ENCODE measurements around the gene NR3C1. TPM values are rescaled to one million over a fixed set of nuclear protein-coding genes. Genes with fewer than 3 reads are reported as not detected.

NR3C1 gene
- total and polyA plus RNA-seq, 2 of the 13 experiments (the other 11 are each of a cell fraction or from before 2014, with no cell fraction given) = 10.0 to 24.3 TPM

DNA sequence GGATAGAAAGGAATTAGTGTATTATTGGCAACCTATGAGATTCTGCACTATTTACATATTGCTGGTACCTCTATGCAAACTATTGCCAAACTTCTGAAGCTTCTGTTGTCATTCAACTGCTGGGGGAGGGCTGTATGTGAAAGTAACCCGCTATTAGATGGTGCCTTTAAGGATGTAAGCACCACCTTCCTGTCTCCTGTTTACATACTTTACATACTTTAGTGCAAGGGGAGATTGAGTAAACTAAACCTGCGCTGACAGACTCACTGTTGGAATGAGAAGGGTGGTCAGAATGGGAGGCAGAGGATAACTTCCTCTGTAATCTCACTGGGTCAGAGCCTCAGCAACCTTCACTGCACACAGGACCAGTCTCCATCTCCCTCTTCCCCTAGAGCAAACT, 123.8 kb downstream of the NR3C1 start (continued):
- TF ChIP-seq NCOA5 (CRISPR knock-in tag; IDR thresholded peaks at IDR 0.05) (no peak), NFYC (CRISPR knock-in tag; IDR thresholded peaks at IDR 0.05) (no peak), SMAD3 (CRISPR knock-in tag; IDR thresholded peaks at IDR 0.05) (no peak), ZNF652 (CRISPR knock-in tag; IDR thresholded peaks at IDR 0.05; ENCODE audit: borderline replicate concordance, low read depth) (no peak), FOXA1 (IDR thresholded peaks at IDR 0.05) (0 out of 2 replicates have a peak, but pooled peaks have one; percentile 14), FOXA1 (CRISPR knock-in tag; IDR thresholded peaks at IDR 0.05) (peak; percentile 87; the same call in 1 of the 2 replicates), LCORL (IDR thresholded peaks at IDR 0.05) (no peak), LCORL (CRISPR knock-in tag; IDR thresholded peaks at IDR 0.05) (0 out of 2 replicates have a peak, but pooled peaks have one; percentile 58), SNAPC4 (CRISPR knock-in tag; IDR thresholded peaks at IDR 0.05) (no peak), ARID5B (CRISPR knock-in tag; IDR thresholded peaks at IDR 0.05) (peak; percentile 75), FOXO1 (CRISPR knock-in tag; IDR thresholded peaks at IDR 0.05) (0 out of 2 replicates have a peak, but pooled peaks have one; percentile 60), ZFP1 (CRISPR knock-in tag; IDR thresholded peaks at IDR 0.05) (no peak), HIVEP1 (CRISPR knock-in tag; IDR thresholded peaks at IDR 0.05) (no peak), HBP1 (CRISPR knock-in tag; IDR thresholded peaks at IDR 0.05; ENCODE audit: low read depth) (no peak), KDM1A (CRISPR knock-in tag; IDR thresholded peaks at IDR 0.05) (0 out of 2 replicates have a peak, but pooled peaks have one; percentile 29), ZNF780A (CRISPR knock-in tag; IDR thresholded peaks at IDR 0.05) (no peak), SAFB2 (CRISPR knock-in tag; IDR thresholded peaks at IDR 0.05; ENCODE audit: borderline replicate concordance, low read depth) (no peak)
- TF ChIP-seq, protein P1, sequence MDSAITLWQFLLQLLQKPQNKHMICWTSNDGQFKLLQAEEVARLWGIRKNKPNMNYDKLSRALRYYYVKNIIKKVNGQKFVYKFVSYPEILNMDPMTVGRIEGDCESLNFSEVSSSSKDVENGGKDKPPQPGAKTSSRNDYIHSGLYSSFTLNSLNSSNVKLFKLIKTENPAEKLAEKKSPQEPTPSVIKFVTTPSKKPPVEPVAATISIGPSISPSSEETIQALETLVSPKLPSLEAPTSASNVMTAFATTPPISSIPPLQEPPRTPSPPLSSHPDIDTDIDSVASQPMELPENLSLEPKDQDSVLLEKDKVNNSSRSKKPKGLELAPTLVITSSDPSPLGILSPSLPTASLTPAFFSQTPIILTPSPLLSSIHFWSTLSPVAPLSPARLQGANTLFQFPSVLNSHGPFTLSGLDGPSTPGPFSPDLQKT (CRISPR knock-in tag; IDR thresholded peaks at IDR 0.05; ENCODE audit: borderline replicate concordance) = no peak
- TF ChIP-seq, protein P2, sequence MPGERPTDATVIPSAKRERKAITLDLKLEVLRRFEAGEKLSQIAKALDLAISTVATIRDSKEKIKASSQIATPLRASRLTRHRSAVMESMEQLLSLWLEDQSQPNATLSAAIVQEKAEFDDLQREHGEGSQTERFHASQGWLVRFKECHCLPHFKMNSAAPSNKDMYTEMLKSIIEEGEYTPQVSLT (CRISPR knock-in tag; IDR thresholded peaks at IDR 0.05; ENCODE audit: borderline replicate concordance, low read depth) = no peak

Data from HepG2 (cell line).